ENCODE measurements around the gene EMC8. TPM values are rescaled to one million over a fixed set of nuclear protein-coding genes. Genes with fewer than 3 reads are reported as not detected.

EMC8 gene
- polyA plus RNA-seq, 1 of the 3 experiments (the other 2 are of a cell fraction): 45.9 TPM

- H3K79me2 ChIP-seq (ENCODE audit: insufficient read depth): no peaks in the 10 kb centered on the region
- CTCF ChIA-PET: interaction anchor here (0.6 to 10.0 kb wide), 2 partner anchors 9 to 514 kb away, joined by 3 to 85 read pairs; no protein-coding TSS in a partner anchor
- WGBS (ENCODE audit: low lambda C conversion rate): 5% methylated on average over 10 of the region's 15 CpGs
- H3K9ac ChIP-seq: no peak overlapping the region
- H3K9me2 ChIP-seq: no peaks in the 10 kb centered on the region
- H2AFZ ChIP-seq (ENCODE audit: low read depth): no peak overlapping the region
- no peak overlapping the region for H3K4me2 ChIP-seq
- H3K36me3 ChIP-seq (replicated peaks in 1 of 2; ENCODE audit: control insufficient read depth in 1 of 2, insufficient read depth in 2 of 2, low read length in 1 of 2): no peaks in the 10 kb centered on the region
- no peak for DNase-seq
- no peaks in the 10 kb centered on the region for H3K9me3 ChIP-seq
- TF ChIP-seq MEF2A (IDR thresholded peaks at IDR 0.05; ENCODE audit: borderline replicate concordance, low read depth): no peak
- TF ChIP-seq YY1 (IDR thresholded peaks at IDR 0.05; ENCODE audit: low read depth): no peak
- TF ChIP-seq NRF1 (IDR thresholded peaks at IDR 0.05; ENCODE audit: low read depth, low read length): no peak
- no peak for TF ChIP-seq JUND (IDR thresholded peaks at IDR 0.05)
- no peak for TF ChIP-seq PBX3 (IDR thresholded peaks at IDR 0.05)
- no peak for TF ChIP-seq IRF3 (IDR thresholded peaks at IDR 0.05; ENCODE audit: low read depth, low read length)
- no peak for TF ChIP-seq NFIC (IDR thresholded peaks at IDR 0.05; ENCODE audit: borderline replicate concordance)
- TF ChIP-seq MAX (IDR thresholded peaks at IDR 0.05; ENCODE audit: low read depth): no peak
- TF ChIP-seq USF2 (IDR thresholded peaks at IDR 0.05; ENCODE audit: borderline replicate concordance, low read depth, low read length): no peak
- TF ChIP-seq ELF1 (IDR thresholded peaks at IDR 0.05): no peak
- TF ChIP-seq SIN3A (IDR thresholded peaks at IDR 0.05; ENCODE audit: borderline replicate concordance, low read depth, low read length): no peak
- H3K27me3 ChIP-seq (ENCODE audit: insufficient read depth): peaks cover 89% of the 10 kb centered on the region
- no peaks in the 10 kb centered on the region for H3F3A ChIP-seq (replicated peaks; ENCODE audit: insufficient read depth)
- H3K4me3 ChIP-seq (ENCODE audit: low read depth in 2 of 2, low read length in 1 of 2): no peak overlapping the region
- H4K20me1 ChIP-seq (ENCODE audit: insufficient read depth): no peaks in the 10 kb centered on the region
- POLR2A ChIA-PET: no interaction called here
- H3K4me1 ChIP-seq (ENCODE audit: control insufficient read depth in 1 of 2, insufficient read depth in 2 of 2, low read depth in 1 of 2, low read length in 1 of 2): no peaks in the 10 kb centered on the region
- no peak overlapping the region for H3K27ac ChIP-seq (ENCODE audit: low read depth in 2 of 2, low read length in 1 of 2)
These were observed 29.9 kb upstream of the EMC8 start for GRCh38 chr16:85829171-85829719.

GRCh38 chr16:85828166-85828565, 28.8 kb upstream of the EMC8 start:
- DNase-seq: no peak
- H3K9ac ChIP-seq: no peak overlapping the region
- H3K36me3 ChIP-seq (replicated peaks in 1 of 2; ENCODE audit: control insufficient read depth in 1 of 2, insufficient read depth in 2 of 2, low read length in 1 of 2): no peaks in the 10 kb centered on the region
- no peaks in the 10 kb centered on the region for H3K4me1 ChIP-seq (ENCODE audit: control insufficient read depth in 1 of 2, insufficient read depth in 2 of 2, low read depth in 1 of 2, low read length in 1 of 2)
- POLR2A ChIA-PET: no interaction called here
- no peak overlapping the region for H3K4me3 ChIP-seq (ENCODE audit: low read depth in 2 of 2, low read length in 1 of 2)
- peaks cover 85% of the 10 kb centered on the region for H3K27me3 ChIP-seq (ENCODE audit: insufficient read depth)
- H3K9me3 ChIP-seq: no peaks in the 10 kb centered on the region
- no peak overlapping the region for H2AFZ ChIP-seq (ENCODE audit: low read depth)
- no peaks in the 10 kb centered on the region for H4K20me1 ChIP-seq (ENCODE audit: insufficient read depth)
- H3K27ac ChIP-seq (ENCODE audit: low read depth in 2 of 2, low read length in 1 of 2): no peak overlapping the region
- no peaks in the 10 kb centered on the region for H3K9me2 ChIP-seq
- H3K79me2 ChIP-seq (ENCODE audit: insufficient read depth): no peaks in the 10 kb centered on the region
- CTCF ChIA-PET: no interaction called here
- TF ChIP-seq EZH2phosphoT487 (IDR thresholded peaks at IDR 0.05; ENCODE audit: borderline replicate concordance, low read depth) (no peak), RCOR1 (IDR thresholded peaks at IDR 0.05; ENCODE audit: low read length) (no peak), MEF2A (IDR thresholded peaks at IDR 0.05; ENCODE audit: borderline replicate concordance, low read depth) (no peak), FOXM1 (IDR thresholded peaks at IDR 0.05; ENCODE audit: low read depth) (no peak), POLR2AphosphoS5 (IDR thresholded peaks at IDR 0.05; ENCODE audit: low read depth, low read length) (no peak), MXI1 (IDR thresholded peaks at IDR 0.05; ENCODE audit: low read depth, low read length) (no peak)
- no peak overlapping the region for H3K4me2 ChIP-seq
- no peaks in the 10 kb centered on the region for H3F3A ChIP-seq (replicated peaks; ENCODE audit: insufficient read depth)
- WGBS (ENCODE audit: low lambda C conversion rate): 5% methylated on average over 9 of the region's 9 CpGs
